Smooth muscle cell of bladder (primary cell): Measurements from ENCODE around the gene RBM15. TPM values are rescaled to one million over a fixed set of nuclear protein-coding genes. Genes with fewer than 3 reads are reported as not detected.

Experiments
- total RNA-seq: library from RNA; depleted of rRNA; stranded (reverse); fragments of >200 nt; gene quantifications from 2 replicates; pipeline ENCODE4 v1.2.3, GENCODE V29; 2014

RBM15 gene
- 25.6 and 27.6 TPM in 2 replicates for total RNA-seq

GRCh38 chr1:110338886-110339406 is at the start of gene RBM15:
RBM15 (plus strand) TSS chr1:110339377; CDS start chr1:110339406, 29 bp downstream.

GRCh38 chr1:110390692-110391245 is 51.6 kb downstream of the RBM15 start, which contains the start of gene SLC16A4:
SLC16A4 (minus strand) TSS chr1:110391026; CDS start chr1:110389323, 1,703 bp downstream.

Other genes starting within 250 kb of the RBM15 start
- not detected in 2 replicates for gene UBL4B, start 226.9 kb upstream of the RBM15 start, total RNA-seq
- gene SLC6A17, start 188.9 kb upstream of the RBM15 start, total RNA-seq: under 0.01 and 0.09 TPM in 2 replicates
- gene KCNC4, start 129.1 kb upstream of the RBM15 start, total RNA-seq: 0.57 and 2.8 TPM in 2 replicates
- gene SLC16A4, start 51.6 kb downstream of the RBM15 start, total RNA-seq: 91.4 and 414 TPM in 2 replicates
- gene LAMTOR5, start 68.3 kb downstream of the RBM15 start, total RNA-seq: 66.4 and 97.6 TPM in 2 replicates
- gene PROK1, start 111.8 kb downstream of the RBM15 start, total RNA-seq: 0.14 TPM in 1 of 2 replicates, not detected in the other
- under 0.01 TPM in 1 of 2 replicates, not detected in the other for gene KCNA10, start 179.8 kb downstream of the RBM15 start, total RNA-seq